HG03064 (cell line): ENCODE results near the gene NMD3.
"Not testable (repeated sequence)": the region's sequence is repeated elsewhere in the genome, so short reads cannot be mapped to it uniquely, and the experiment has no call there.

Source experiments
- ATAC-seq: cut with Tn5 transposase; IDR thresholded peaks from one replicate; pipeline ENCODE4 v1.9.1; 2021; ENCODE audit warnings: low read depth; ENCODE audit not compliant: unreplicated experiment

NMD3 gene

DNA sequence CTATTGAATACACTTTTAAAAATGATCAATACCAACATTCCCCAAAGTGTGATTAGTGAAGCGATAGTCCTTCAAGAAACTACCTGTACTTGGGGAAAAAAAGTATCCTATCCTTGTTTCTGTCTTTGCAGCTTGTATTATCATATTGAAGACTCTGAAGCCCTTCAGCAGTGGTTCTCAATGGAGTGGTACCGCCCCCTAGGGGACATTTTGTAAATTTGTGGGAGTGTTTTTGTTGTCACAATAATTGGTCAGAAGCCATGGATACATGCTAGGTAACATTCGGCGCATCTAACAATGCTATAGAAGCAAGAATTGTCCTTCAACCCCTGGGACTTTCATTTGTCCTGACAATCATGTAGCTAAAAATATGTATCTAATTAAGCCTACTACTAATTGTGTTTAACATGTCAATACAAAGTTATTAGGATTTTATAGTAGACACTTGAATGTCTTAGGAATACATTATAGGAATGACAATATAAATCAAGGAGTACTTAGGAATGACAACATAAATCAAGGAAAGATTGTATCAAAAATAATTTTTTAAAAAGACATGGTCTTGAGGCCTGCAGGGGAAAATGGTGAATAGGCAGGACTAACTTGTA is 53.7 kb downstream of the NMD3 start:
- ATAC-seq = no peak

DNA sequence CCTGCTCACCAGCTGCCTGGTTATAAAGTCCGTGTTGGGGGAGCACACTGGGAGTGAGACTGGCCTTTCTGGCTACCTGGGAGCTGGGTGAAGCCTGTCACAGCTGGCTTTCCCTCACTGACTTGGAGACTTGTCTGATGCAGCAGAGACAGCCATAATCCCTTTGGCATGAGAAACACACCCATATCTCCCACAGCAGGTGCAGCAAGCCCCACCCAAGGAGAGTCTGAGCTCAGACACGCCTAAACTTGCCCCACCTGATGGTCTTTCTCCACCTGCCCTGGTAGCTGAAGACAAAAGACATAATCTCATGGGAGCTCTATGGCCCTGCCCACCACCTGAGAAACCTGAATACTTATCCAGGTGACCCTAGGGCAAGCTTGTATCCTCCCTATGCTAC is 54.8 kb downstream of the NMD3 start:
- ATAC-seq = no peak

DNA sequence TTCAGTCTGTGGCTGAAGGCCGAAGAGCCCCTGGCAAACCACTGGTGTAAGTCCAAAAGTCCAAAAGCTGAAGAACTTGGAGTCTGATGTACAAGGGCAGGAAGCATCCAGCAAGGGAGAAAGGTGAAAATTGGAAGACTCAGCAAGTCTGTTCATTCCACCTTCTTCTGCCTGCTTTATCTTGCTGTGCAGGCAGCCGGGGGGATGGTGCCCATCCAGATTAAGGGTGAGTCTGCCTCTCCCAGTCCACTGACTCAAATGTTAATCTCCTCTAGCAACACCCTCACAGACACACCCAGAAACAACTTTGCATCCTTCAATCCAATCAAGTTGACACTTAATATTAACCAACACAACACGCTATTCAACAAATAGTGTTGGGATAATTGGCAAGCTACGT is 61.3 kb downstream of the NMD3 start:
- ATAC-seq = not testable (repeated sequence)

DNA sequence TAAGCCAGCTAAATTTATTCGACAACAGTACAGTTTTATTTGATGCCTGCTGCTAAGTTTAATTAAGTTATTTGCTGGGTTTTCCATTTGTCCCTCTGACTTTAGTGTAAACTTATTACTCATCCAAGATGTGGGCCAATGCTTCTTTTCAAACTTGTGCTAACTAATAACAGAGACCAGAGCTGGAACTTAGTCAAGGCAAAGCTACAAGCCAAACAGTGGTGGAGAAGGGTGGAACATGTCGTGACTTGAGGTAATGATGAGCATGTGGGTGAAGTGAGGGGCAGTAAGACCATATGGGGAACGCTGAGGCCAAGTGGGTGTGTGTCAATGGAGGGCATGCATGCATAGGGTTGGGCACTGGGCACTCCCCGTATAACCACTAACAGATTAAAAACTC is 63.9 kb downstream of the NMD3 start:
- ATAC-seq = no peak

DNA sequence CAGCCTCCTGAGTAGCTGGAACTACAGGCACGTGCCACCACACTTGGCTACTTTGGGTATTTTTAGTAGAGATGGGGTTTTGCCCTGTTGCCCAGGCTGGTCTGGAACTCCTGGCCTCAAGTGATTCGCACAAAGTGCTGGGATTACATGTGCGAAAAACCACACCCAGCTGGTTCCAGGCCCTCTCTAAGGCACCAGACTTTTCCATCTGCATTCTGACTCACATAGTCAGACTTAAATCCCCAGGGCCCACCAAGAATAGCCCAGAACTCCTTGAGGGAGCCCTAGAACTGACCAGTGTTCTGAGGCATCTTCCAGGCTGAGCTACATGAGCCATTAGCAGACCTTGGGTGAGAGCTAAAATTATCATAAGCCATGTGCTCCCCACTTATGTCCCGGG is 68.1 kb downstream of the NMD3 start:
- no peak for ATAC-seq

DNA sequence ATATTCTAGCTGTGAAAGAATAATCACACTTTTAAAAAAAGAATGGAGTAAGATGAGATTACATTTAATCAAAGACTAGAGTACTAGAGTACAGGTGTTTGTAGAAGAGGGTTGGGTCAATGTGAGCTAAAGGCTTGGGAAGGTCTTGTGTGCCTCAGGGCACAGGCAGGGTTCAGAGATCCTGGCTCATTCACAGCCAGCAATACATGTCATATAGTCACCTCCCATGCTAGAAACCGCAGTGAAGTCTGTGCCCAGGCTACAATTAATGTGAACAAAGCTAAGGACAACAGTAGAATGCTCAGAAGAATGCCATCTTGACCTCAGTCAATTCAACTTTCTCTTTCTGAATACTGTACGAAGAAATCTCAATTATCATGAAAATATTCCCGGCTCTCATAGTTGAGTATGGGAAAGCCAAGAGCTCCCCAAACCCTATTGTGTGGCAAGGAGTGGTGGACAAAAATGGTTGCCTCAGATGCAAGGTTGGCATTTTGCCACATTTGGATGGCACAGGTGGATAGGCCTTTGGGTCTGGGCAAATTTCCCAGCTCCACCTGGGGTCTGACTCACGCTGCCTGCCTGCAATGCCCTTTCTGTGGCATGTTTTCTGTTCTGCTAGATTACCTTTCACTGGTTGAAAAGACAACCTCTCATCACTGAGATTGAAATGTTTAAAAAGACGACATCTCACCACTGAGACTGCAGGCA is 70.2 kb downstream of the NMD3 start:
- ATAC-seq = no peak

DNA sequence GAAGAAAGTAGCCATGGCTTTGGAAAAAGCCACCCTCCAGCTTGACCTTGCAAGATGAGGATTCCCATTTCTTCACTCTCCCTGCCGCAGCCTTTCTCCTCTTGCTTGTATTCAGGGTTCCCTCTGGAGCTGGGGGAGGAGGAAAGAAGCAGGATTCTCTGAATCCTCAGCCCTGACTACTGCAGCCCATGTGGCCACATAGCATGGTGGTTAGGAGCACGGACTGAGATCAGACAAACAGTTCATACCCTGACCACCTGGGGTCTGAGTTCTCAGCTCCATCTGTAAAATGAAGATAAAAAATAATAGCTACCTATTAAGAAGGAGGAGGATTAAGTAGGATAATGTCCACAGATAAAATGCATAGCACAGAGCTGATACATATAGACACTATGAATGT is 72.3 kb downstream of the NMD3 start:
- no peak for ATAC-seq

DNA sequence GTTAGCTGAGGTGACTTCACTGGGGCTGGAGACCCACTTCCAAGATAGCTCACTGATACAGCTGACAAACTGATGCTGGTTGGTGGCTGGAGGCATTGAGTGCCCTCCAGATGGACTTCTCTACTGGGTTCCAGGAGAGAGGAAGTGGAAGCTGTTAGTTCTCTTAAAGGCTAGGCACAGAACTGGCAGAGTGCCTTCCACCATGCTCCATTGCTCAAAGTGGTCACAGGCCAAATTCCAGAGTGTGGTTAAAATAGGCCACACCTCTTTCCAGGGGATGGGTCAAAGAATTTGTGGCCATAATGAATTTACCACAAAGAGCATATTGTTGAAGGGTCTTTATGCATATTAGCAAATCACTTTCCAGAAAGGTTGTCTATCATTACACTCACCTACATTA is 74.2 kb downstream of the NMD3 start:
- ATAC-seq = no peak

DNA sequence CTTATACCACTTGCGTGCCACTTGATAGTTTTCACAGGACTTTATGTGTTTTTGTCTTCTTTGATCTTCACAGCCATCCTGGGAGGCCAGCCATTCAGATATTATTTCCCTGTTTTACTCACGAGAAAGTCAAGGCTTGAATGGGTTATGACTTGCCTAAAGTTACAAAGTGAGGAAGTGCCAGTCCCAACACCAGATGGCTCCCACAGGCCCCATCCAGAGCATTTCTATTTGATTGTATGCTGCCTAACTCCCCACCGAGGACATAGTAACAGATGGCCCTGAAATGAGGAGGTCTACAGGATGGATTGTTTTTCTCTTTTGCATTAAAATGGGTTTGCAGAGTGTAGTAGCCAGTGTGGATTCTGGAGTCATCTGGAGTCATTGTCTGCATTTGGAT is 75.7 kb downstream of the NMD3 start:
- no peak for ATAC-seq
